IMR-90 (cell line): ENCODE data around the gene ADCY1.
"Not testable (repeated sequence)": the region's sequence is repeated elsewhere in the genome, so short reads cannot be mapped to it uniquely, and the experiment has no call there.

Experiments
- BHLHE40 ChIP-seq: fragments of 150-350 bp; IDR thresholded peaks from 2 replicates; pipeline ENCODE4 v1.6.1; 2016; ENCODE audit warnings: mild to moderate bottlenecking, low read depth, low read length
- CEBPB ChIP-seq: IDR thresholded peaks from 2 replicates; pipeline ENCODE4 v1.6.1; 2012; ENCODE audit warnings: low read depth, low read length, improper control_type of control experiment
- CHD1 ChIP-seq: IDR thresholded peaks from 2 replicates; pipeline ENCODE4 v1.6.1; 2012; ENCODE audit warnings: low read depth, low read length, improper control_type of control experiment
- CTCF ChIP-seq: conservative IDR thresholded peaks from 2 replicates; pipeline ENCODE4 v1.5.1; 2012; ENCODE audit warnings: mild to moderate bottlenecking, low read depth, low read length, improper control_type of control experiment
- FOS ChIP-seq: fragments of 150-350 bp; IDR thresholded peaks from 2 replicates; pipeline ENCODE4 v1.6.1; 2016; ENCODE audit warnings: low read depth, low read length
- MAFK ChIP-seq: IDR thresholded peaks from 2 replicates; pipeline ENCODE4 v1.6.1; 2012; ENCODE audit warnings: low read depth, low read length, improper control_type of control experiment
- MAZ ChIP-seq: IDR thresholded peaks from 2 replicates; pipeline ENCODE4 v1.6.1; 2012; ENCODE audit warnings: low read depth, mild to moderate bottlenecking, low read length, improper control_type of control experiment, moderate library complexity, borderline replicate concordance
- MXI1 ChIP-seq: IDR thresholded peaks from 2 replicates; pipeline ENCODE4 v1.6.1; 2012; ENCODE audit warnings: low read depth, mild to moderate bottlenecking, low read length, moderate library complexity, borderline replicate concordance
- NFE2L2 ChIP-seq: fragments of 150-350 bp; IDR thresholded peaks from 2 replicates; pipeline ENCODE4 v1.6.1; 2016; ENCODE audit warnings: low read depth, mild to moderate bottlenecking, low read length
- POLR2A ChIP-seq: IDR thresholded peaks from 2 replicates; pipeline ENCODE4 v1.6.1; 2012; ENCODE audit warnings: mild to moderate bottlenecking, low read depth, low read length
- RAD21 ChIP-seq: IDR thresholded peaks from 2 replicates; pipeline ENCODE4 v1.6.1; 2012; ENCODE audit warnings: low read length, improper control_type of control experiment
- RCOR1 ChIP-seq: IDR thresholded peaks from 2 replicates; pipeline ENCODE4 v1.6.1; 2012; ENCODE audit warnings: mild to moderate bottlenecking, low read length, improper control_type of control experiment; ENCODE audit not compliant: insufficient replicate concordance
- RFX5 ChIP-seq: IDR thresholded peaks from 2 replicates; pipeline ENCODE4 v1.8.0; 2012; ENCODE audit warnings: low read depth, mild to moderate bottlenecking, low read length, moderate library complexity
- USF2 ChIP-seq: fragments of 150-350 bp; IDR thresholded peaks from 2 replicates; pipeline ENCODE4 v1.6.1; 2017; ENCODE audit warnings: mild to moderate bottlenecking, antibody characterized with exemption, low read length, low read depth

GRCh38 chr7:45761545-45762205 is 187.5 kb downstream of the ADCY1 start:
- not testable (repeated sequence) for TF ChIP-seq CTCF, POLR2A, MAZ, RCOR1, USF2, CHD1, BHLHE40, RAD21, RFX5, MXI1
- TF ChIP-seq NFE2L2 (peak; percentile 47; the same call in 1 of the 2 replicates), MAFK (peak; percentile 54), FOS (peak; percentile 46), CEBPB (peak; percentile 35; the same call in 1 of the 2 replicates)
